Psoas muscle (tissue), 8 donors: ENCODE data around the gene SERPINB1. TPM values are rescaled to one million over a fixed set of nuclear protein-coding genes. Genes with fewer than 3 reads are reported as not detected.

Source experiments
- ATAC-seq, 4 donors: fragments of 200-7000 bp; cut with Tn5 transposase; one replicate each; pipeline ENCODE4 v1.9.1; 2020; ENCODE audit warnings: moderate library complexity in 3 of 4, mild to moderate bottlenecking in 2 of 4
- DNase-seq, 2 donors: peaks; one replicate each; pipeline ENCODE4 v3.0.0-alpha.2; 2020
- H3K27ac ChIP-seq: fragments of 200-600 bp; one replicate; pipeline ENCODE4 v1.8.0; 2022
- H3K27me3 ChIP-seq, 3 donors: fragments of 200-600 bp in 1 of 3; one replicate each; pipeline versions ENCODE4 v1.6.1 to v1.8.0; 2013 to 2022; ENCODE audit warnings: low read length in 2 of 3, mild to moderate bottlenecking in 2 of 3, moderate library complexity in 1 of 3; ENCODE audit not compliant: insufficient read depth in 3 of 3
- H3K36me3 ChIP-seq, 2 donors: fragments of 200-600 bp in 1 of 2; one replicate each; pipeline versions ENCODE4 v1.6.1 to v1.8.0; 2013 to 2022; ENCODE audit warnings: low read depth in 1 of 2, mild to moderate bottlenecking in 1 of 2, moderate library complexity in 1 of 2; ENCODE audit not compliant: insufficient read depth in 1 of 2
- H3K4me1 ChIP-seq: fragments of 200-600 bp; one replicate; pipeline ENCODE4 v1.8.0; 2022
- H3K4me3 ChIP-seq: fragments of 200-600 bp; one replicate; pipeline ENCODE4 v1.8.0; 2022; ENCODE audit warnings: mild to moderate bottlenecking
- H3K9me3 ChIP-seq: fragments of 200-600 bp; one replicate; pipeline ENCODE4 v1.8.0; 2022
- CTCF ChIP-seq: fragments of 200-600 bp; IDR thresholded peaks from one replicate; pipeline ENCODE4 v1.8.0; 2022; ENCODE audit warnings: antibody characterized with exemption
- WGBS, 3 donors: extraction: QIAGEN DNeasy Blood & Tissue Kit; methylation state at CpG; one replicate each; pipeline versions ENCODE4 v1.1.6 to v1.1.7; 2013; 5-methylcytosine and 5-hydroxymethylcytosine counted together
- intact Hi-C, 2 donors: fragments of 100-400 bp; cut with DNase I; formaldehyde crosslinking; loops; one replicate each; pipeline versions ENCODE4 v1.11.0 to v1.14.2; 2022
- polyA plus RNA-seq, 3 donors: library from polyadenylated mRNA; stranded (reverse); fragments of 200-250 nt; gene quantifications; one replicate each; pipeline ENCODE4 v1.2.3, GENCODE V29; 2013
- total RNA-seq, 4 donors: library from RNA; stranded (reverse); fragmentation: NEBNext Ultra II Directional in 2 of 4; extraction: Animal tissue kit (Norgen Biotek cat#: 25700) in 2 of 4; gene quantifications; one replicate each; pipeline versions ENCODE4 v1.2.1 to v1.2.4, GENCODE V29; 2021 to 2023
- donor health status: healthy with polysubstance abuse.
- donor health status: DM: no; HTN: no; CAD: no; lungs with moderate emphysema.
- donor health status: Bipolar disorder and iron deficiency.
- donor health status: healthy.
- donor health status: DM: yes; HTN: yes; CAD: no.
- donor health status: DM: no; HTN: no; CAD: no.
- donor health status: DM: no; HTN: no; CAD: no.
- donor health status: DM: yes; HTN: yes; CAD: no.

The SERPINB1 gene
- total and polyA plus RNA-seq, 7 donors: 10.2 to 131 (median 43.6) TPM

GRCh38 chr6:2831392-2831791, 10.3 kb downstream of the SERPINB1 start:
- no peak for DNase-seq
- WGBS, 3 donors: 90 to 95% (median 94%) methylated on average over 2 of the region's 2 CpGs

DNA sequence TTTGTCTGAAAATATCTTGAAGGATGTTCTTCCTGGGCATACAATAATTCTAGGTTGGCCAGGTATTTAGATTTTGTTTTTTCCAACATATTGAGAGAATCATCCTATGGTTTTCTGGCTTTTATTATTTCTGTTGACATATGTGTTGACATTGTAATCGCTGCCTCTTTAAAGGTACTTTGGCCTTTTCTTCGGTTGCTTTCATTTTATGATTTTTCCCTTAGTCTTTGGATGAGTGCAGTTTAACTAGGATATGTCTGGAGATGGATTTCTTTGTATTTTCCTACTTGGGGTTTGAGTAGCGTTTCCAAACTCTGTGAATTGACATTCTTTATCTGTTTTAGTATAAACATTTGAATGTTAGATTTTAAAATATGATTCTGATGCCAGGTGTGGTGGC, 11.5 kb downstream of the SERPINB1 start:
- Histone ChIP-seq H3K27ac (no peak overlapping the region), H3K4me1 (no peaks in the 10 kb centered on the region), H3K4me3 (no peak overlapping the region), H3K9me3 (no peaks in the 10 kb centered on the region), H3K27me3 (no peaks in the 10 kb centered on the region), H3K36me3 (peaks cover 2 to 31% of the 10 kb centered on the region in 2 donors)
- ATAC-seq (peak in 1 of 4 donors; percentile 1), DNase-seq (no peak)
- WGBS, 3 donors: 86 to 97% (median 94%) methylated on average over 3 of the region's 3 CpGs
- TF ChIP-seq CTCF: no peak
- intact Hi-C loops: no loop called here

More at GRCh38 chr6:2831392-2831791, 10.3 kb downstream of the SERPINB1 start:
- H3K9me3 ChIP-seq: no peaks in the 10 kb centered on the region
- intact Hi-C loops: no loop called here
- ATAC-seq: peak in 2 of 4 donors; percentile 44 to 51
- no peaks in the 10 kb centered on the region for H3K4me1 ChIP-seq
- H3K27me3 ChIP-seq: no peaks in the 10 kb centered on the region
- no peak overlapping the region for H3K4me3 ChIP-seq
- peaks cover 2 to 43% of the 10 kb centered on the region in 2 donors for H3K36me3 ChIP-seq
- no peak overlapping the region for H3K27ac ChIP-seq
- no peak for TF ChIP-seq CTCF

- ATAC-seq: no peak
- Histone ChIP-seq H3K4me3 (no peak overlapping the region), H3K27ac (no peak overlapping the region), H3K27me3 (no peaks in the 10 kb centered on the region), H3K4me1 (no peaks in the 10 kb centered on the region), H3K36me3 (peaks cover 0 to 22% of the 10 kb centered on the region in 2 donors), H3K9me3 (no peaks in the 10 kb centered on the region)
- DNase-seq: no peak
- no peak for TF ChIP-seq CTCF
- intact Hi-C loops: no loop called here
- 95 to 98% (median 97%) methylated on average over 2 of the region's 2 CpGs for WGBS, 3 donors
Observed at GRCh38 chr6:2829253-2829652, 12.4 kb downstream of the SERPINB1 start.

GRCh38 chr6:2828629-2829028, 13.0 kb downstream of the SERPINB1 start:
- H3K4me3 ChIP-seq: no peak overlapping the region
- no peaks in the 10 kb centered on the region for H3K9me3 ChIP-seq
- H3K4me1 ChIP-seq: peaks cover 1% of the 10 kb centered on the region
- H3K36me3 ChIP-seq: peaks cover 0 to 17% of the 10 kb centered on the region in 2 donors
- ATAC-seq (peak in 1 of 4 donors; percentile 11), DNase-seq (no peak)
- H3K27ac ChIP-seq: no peak overlapping the region
- WGBS, 3 donors: 88 to 95% (median 88%) methylated on average over 4 of the region's 4 CpGs
- no peaks in the 10 kb centered on the region for H3K27me3 ChIP-seq
- no peak for TF ChIP-seq CTCF
- intact Hi-C loops: no loop called here

- intact Hi-C loops: no loop called here
- no peaks in the 10 kb centered on the region for H3K27me3 ChIP-seq
- no peak for DNase-seq
- no peak for TF ChIP-seq CTCF
- ATAC-seq: no peak
- no peak overlapping the region for H3K4me3 ChIP-seq
- H3K27ac ChIP-seq: no peak overlapping the region
- H3K36me3 ChIP-seq: peaks cover 0 to 2% of the 10 kb centered on the region in 2 donors
- H3K4me1 ChIP-seq: peaks cover 9% of the 10 kb centered on the region
- no peaks in the 10 kb centered on the region for H3K9me3 ChIP-seq
- 74 to 83% (median 78%) methylated on average over 6 of the region's 6 CpGs for WGBS, 3 donors
Observed at GRCh38 chr6:2827142-2827541, 14.5 kb downstream of the SERPINB1 start.
